HepG2 (cell line): ENCODE results near the gene GLRX5. TPM values are rescaled to one million over a fixed set of nuclear protein-coding genes. Genes with fewer than 3 reads are reported as not detected.

ENCODE experiments used
- BORCS8-MEF2B ChIP-seq: sonication (generic); formaldehyde crosslinking; IDR thresholded peaks from 2 replicates; pipeline ENCODE4 v1.8.0; 2022; ENCODE audit warnings: mild to moderate bottlenecking, missing genetic modification reagents
- EZH2 ChIP-seq: conservative IDR thresholded peaks from 2 replicates; pipeline ENCODE4 v1.6.1; 2012; ENCODE audit warnings: mild to moderate bottlenecking, low read depth, low read length, moderate library complexity
- MTA1 ChIP-seq: sonication (generic); formaldehyde crosslinking; IDR thresholded peaks from 2 replicates; pipeline ENCODE4 v1.4.0; 2020; ENCODE audit warnings: missing genetic modification reagents, mild to moderate bottlenecking, borderline replicate concordance
- NR2C2 ChIP-seq: sonication (generic); formaldehyde crosslinking; IDR thresholded peaks from 2 replicates; pipeline ENCODE4 v1.4.0; 2020; ENCODE audit warnings: missing genetic modification reagents, mild to moderate bottlenecking, moderate library complexity, borderline replicate concordance
- NR3C1 ChIP-seq: sonication (generic); formaldehyde crosslinking; IDR thresholded peaks from 2 replicates; pipeline ENCODE4 v1.4.0; 2020; ENCODE audit warnings: missing genetic modification reagents
- PCBP1 ChIP-seq: fragments of 200-400 bp; formaldehyde crosslinking; IDR thresholded peaks from 2 replicates; pipeline ENCODE4 v1.6.1; 2017; ENCODE audit warnings: mild to moderate bottlenecking, low read depth, low read length, borderline replicate concordance
- SPEN ChIP-seq: sonication (generic); formaldehyde crosslinking; IDR thresholded peaks from 2 replicates; pipeline ENCODE4 v1.5.1; 2020; ENCODE audit warnings: low read depth, mild to moderate bottlenecking, missing genetic modification reagents
- ZBTB20 ChIP-seq: sonication (generic); formaldehyde crosslinking; IDR thresholded peaks from 2 replicates; pipeline ENCODE4 v1.8.1; 2023; ENCODE audit warnings: missing genetic modification reagents, low read depth, mild to moderate bottlenecking, borderline replicate concordance
- ZBTB3 ChIP-seq: sonication (generic); formaldehyde crosslinking; IDR thresholded peaks from 2 replicates; pipeline ENCODE4 v1.4.0; 2020; ENCODE audit warnings: low read depth, mild to moderate bottlenecking, moderate library complexity, missing genetic modification reagents, borderline replicate concordance
- ZNF674 ChIP-seq: sonication (generic); formaldehyde crosslinking; IDR thresholded peaks from 2 replicates; pipeline ENCODE4 v1.5.0; 2020; ENCODE audit warnings: low read depth, mild to moderate bottlenecking, missing genetic modification reagents
- ZNF768 ChIP-seq: sonication (generic); formaldehyde crosslinking; IDR thresholded peaks from 2 replicates; pipeline ENCODE4 v1.4.0; 2020; ENCODE audit warnings: missing genetic modification reagents
- polyA plus RNA-seq, 8 experiments: library from polyadenylated mRNA; depleted of rRNA in 3 of 8; stranded (reverse) in 7 of 8; unstranded in 1 of 8; fragments of >200 nt; fragmentation: Illumina TruSeq in 4 of 8; extraction: Trizol in 4 of 8; gene quantifications; 2 replicates each; pipeline versions ENCODE4 v1.2.1 to v1.2.3, GENCODE V29; 2011 to 2016; ENCODE audit warnings: low read depth in 4 of 8, missing spikeins in 1 of 8, mixed read lengths in 1 of 8; ENCODE audit not compliant: insufficient read depth in 1 of 8
- total RNA-seq, 5 experiments: library from RNA; depleted of rRNA; stranded (reverse); fragments of >200 nt; fragmentation: Illumina TruSeq; extraction: Trizol; gene quantifications; 2 replicates each; pipeline ENCODE4 v1.2.3, GENCODE V29; 2016; ENCODE audit warnings: low read depth in 1 of 5
- TF ChIP-seq, protein P1 (sequence below): sonication (generic); formaldehyde crosslinking; IDR thresholded peaks from 2 replicates; pipeline ENCODE4 v1.4.0; 2020; ENCODE audit warnings: mild to moderate bottlenecking, low read depth, missing genetic modification reagents
- TF ChIP-seq, protein P2 (sequence below): sonication (generic); formaldehyde crosslinking; IDR thresholded peaks from 2 replicates; pipeline ENCODE4 v1.9.0; 2021; ENCODE audit warnings: missing genetic modification reagents, borderline replicate concordance
- TF ChIP-seq, protein P3 (sequence below): sonication (generic); formaldehyde crosslinking; IDR thresholded peaks from 2 replicates; pipeline ENCODE4 v1.5.0; 2020; ENCODE audit warnings: mild to moderate bottlenecking, missing genetic modification reagents
- TF ChIP-seq, protein P4 (sequence below): sonication (generic); formaldehyde crosslinking; IDR thresholded peaks from 2 replicates; pipeline ENCODE4 v1.8.0; 2023; ENCODE audit warnings: mild to moderate bottlenecking, missing genetic modification reagents
- TF ChIP-seq, protein P5 (sequence below): sonication (generic); formaldehyde crosslinking; IDR thresholded peaks from 2 replicates; pipeline ENCODE4 v1.4.0; 2020; ENCODE audit warnings: missing genetic modification reagents, borderline replicate concordance
- TF ChIP-seq, protein P6 (sequence below): sonication (generic); formaldehyde crosslinking; IDR thresholded peaks from 2 replicates; pipeline ENCODE4 v1.4.0; 2020; ENCODE audit warnings: missing genetic modification reagents, borderline replicate concordance

Gene GLRX5
- total and polyA plus RNA-seq, 2 of the 13 experiments (the other 11 are each of a cell fraction or from before 2014, with no cell fraction given): 122 to 146 TPM

DNA sequence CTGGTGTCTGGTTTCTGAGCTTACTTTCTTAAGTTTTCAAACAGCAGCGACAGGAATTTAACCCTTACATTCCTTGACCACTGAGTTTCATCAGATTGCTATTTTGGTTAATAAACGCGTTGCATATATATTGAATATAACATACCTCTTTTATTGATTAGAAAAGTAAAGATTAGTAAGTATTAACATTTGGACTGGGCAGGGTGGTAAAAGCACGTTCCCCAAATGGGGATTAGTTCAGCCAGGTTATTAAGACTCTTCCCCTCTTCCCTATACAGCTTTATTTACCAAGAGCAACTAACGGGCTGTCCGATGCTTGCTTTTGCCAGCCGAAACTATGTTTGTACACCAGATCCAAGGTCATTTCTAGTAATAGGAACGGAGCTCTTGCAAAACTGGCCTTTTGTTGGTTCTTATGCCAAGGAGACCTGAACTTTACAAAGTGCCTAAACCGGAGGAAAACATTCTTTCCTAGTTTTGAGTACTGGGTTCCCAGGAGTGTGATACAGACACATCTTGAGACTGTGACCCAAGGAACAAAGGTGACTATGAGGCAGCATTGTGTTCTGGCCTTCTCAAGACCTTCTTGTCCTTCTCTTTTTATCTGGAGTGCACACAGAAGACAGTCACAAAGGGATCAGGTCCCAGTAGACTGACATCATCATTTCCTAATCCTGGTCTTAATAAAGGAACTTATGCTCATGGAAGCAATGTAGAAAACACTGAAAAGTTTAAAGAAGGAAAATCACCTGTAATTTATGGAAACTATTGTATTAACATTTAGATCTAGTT, 2.6 kb downstream of the GLRX5 start (continued):
- TF ChIP-seq ZBTB20 (CRISPR knock-in tag) (peak; percentile 72; the same call in 1 of the 2 replicates), PCBP1 (no peak), ZNF768 (CRISPR knock-in tag) (no peak), ZBTB3 (no peak), NR2C2 (CRISPR knock-in tag) (peak; percentile 67; the same call in 1 of the 2 replicates), SPEN (CRISPR knock-in tag) (no peak), EZH2 (no peak), ZNF674 (CRISPR knock-in tag) (no peak), BORCS8-MEF2B (CRISPR knock-in tag) (no peak), NR3C1 (no peak), MTA1 (no peak; the same call in 1 of the 2 replicates)
- TF ChIP-seq, protein P1, sequence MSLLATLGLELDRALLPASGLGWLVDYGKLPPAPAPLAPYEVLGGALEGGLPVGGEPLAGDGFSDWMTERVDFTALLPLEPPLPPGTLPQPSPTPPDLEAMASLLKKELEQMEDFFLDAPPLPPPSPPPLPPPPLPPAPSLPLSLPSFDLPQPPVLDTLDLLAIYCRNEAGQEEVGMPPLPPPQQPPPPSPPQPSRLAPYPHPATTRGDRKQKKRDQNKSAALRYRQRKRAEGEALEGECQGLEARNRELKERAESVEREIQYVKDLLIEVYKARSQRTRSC (CRISPR knock-in tag): no peak
- TF ChIP-seq, protein P2, sequence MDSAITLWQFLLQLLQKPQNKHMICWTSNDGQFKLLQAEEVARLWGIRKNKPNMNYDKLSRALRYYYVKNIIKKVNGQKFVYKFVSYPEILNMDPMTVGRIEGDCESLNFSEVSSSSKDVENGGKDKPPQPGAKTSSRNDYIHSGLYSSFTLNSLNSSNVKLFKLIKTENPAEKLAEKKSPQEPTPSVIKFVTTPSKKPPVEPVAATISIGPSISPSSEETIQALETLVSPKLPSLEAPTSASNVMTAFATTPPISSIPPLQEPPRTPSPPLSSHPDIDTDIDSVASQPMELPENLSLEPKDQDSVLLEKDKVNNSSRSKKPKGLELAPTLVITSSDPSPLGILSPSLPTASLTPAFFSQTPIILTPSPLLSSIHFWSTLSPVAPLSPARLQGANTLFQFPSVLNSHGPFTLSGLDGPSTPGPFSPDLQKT (CRISPR knock-in tag): no peak
- TF ChIP-seq, protein P3, sequence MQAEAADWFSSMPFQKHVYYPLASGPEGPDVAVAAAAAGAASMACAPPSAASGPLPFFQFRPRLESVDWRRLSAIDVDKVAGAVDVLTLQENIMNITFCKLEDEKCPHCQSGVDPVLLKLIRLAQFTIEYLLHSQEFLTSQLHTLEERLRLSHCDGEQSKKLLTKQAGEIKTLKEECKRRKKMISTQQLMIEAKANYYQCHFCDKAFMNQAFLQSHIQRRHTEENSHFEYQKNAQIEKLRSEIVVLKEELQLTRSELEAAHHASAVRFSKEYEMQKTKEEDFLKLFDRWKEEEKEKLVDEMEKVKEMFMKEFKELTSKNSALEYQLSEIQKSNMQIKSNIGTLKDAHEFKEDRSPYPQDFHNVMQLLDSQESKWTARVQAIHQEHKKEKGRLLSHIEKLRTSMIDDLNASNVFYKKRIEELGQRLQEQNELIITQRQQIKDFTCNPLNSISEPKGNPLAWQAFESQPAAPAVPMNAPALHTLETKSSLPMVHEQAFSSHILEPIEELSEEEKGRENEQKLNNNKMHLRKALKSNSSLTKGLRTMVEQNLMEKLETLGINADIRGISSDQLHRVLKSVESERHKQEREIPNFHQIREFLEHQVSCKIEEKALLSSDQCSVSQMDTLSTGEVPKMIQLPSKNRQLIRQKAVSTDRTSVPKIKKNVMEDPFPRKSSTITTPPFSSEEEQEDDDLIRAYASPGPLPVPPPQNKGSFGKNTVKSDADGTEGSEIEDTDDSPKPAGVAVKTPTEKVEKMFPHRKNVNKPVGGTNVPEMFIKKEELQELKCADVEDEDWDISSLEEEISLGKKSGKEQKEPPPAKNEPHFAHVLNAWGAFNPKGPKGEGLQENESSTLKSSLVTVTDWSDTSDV: no peak
- TF ChIP-seq, protein P4, sequence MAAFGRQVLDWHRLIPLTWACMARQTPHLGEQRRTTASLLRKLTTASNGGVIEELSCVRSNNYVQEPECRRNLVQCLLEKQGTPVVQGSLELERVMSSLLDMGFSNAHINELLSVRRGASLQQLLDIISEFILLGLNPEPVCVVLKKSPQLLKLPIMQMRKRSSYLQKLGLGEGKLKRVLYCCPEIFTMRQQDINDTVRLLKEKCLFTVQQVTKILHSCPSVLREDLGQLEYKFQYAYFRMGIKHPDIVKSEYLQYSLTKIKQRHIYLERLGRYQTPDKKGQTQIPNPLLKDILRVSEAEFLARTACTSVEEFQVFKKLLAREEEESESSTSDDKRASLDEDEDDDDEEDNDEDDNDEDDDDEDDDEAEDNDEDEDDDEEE: no peak
- TF ChIP-seq, protein P5, sequence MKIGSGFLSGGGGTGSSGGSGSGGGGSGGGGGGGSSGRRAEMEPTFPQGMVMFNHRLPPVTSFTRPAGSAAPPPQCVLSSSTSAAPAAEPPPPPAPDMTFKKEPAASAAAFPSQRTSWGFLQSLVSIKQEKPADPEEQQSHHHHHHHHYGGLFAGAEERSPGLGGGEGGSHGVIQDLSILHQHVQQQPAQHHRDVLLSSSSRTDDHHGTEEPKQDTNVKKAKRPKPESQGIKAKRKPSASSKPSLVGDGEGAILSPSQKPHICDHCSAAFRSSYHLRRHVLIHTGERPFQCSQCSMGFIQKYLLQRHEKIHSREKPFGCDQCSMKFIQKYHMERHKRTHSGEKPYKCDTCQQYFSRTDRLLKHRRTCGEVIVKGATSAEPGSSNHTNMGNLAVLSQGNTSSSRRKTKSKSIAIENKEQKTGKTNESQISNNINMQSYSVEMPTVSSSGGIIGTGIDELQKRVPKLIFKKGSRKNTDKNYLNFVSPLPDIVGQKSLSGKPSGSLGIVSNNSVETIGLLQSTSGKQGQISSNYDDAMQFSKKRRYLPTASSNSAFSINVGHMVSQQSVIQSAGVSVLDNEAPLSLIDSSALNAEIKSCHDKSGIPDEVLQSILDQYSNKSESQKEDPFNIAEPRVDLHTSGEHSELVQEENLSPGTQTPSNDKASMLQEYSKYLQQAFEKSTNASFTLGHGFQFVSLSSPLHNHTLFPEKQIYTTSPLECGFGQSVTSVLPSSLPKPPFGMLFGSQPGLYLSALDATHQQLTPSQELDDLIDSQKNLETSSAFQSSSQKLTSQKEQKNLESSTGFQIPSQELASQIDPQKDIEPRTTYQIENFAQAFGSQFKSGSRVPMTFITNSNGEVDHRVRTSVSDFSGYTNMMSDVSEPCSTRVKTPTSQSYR (CRISPR knock-in tag): no peak
- TF ChIP-seq, protein P6, sequence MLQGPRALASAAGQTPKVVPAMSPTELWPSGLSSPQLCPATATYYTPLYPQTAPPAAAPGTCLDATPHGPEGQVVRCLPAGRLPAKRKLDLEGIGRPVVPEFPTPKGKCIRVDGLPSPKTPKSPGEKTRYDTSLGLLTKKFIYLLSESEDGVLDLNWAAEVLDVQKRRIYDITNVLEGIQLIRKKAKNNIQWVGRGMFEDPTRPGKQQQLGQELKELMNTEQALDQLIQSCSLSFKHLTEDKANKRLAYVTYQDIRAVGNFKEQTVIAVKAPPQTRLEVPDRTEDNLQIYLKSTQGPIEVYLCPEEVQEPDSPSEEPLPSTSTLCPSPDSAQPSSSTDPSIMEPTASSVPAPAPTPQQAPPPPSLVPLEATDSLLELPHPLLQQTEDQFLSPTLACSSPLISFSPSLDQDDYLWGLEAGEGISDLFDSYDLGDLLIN: no peak
